ENCODE results near the gene USP6NL.

Gene USP6NL

GRCh38 chr10:11615396-11615795 is 3.9 kb upstream of the USP6NL start:
- no peak for DNase-seq

DNA sequence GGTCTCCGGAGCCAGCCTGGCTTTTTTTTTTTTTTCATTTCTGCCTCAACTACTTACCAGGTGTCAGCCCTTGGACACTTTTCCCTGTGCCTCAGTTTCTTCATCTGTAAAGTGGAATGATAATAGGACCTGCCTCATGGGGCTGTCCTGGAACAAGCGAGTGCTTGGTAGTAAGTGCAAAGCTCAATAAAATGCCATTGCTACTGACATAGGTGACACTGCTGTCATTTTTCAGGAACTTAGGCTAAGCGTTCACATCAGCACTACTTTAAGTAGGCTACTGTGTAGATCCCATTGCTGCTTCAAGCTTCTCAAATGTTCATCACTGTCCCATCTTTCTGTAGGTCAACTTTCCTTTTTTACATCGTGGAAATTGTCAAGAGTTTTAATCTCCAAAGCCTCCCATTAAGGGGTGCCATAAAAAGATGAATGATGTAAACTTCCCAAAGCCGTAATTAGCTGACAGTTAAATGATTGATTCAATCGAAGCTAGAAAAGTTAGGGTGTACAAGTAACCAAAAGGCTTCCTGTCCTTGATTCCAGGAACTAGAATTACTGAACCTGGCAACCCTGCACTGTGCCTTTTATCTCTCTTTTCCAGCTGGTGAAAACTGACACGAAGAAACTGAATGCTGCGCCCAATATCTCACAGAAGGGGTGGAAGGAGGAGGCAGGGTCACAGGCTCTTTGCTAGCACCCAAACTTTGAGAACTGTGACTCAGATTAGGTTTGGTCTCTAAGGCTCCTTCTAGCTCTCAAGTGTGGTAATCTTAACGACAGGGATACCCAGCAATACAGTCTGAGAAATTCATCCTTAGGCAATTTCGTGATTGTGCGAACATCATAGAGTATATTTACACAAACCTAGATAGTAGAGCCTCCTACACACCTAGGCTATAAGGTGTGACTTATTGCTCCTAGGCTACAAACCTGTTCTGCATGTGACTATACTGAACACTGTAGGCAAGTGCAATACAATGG is 861 bp upstream of the USP6NL start:
- DNase-seq, result peak; percentile 6

GRCh38 chr10:11610826-11611247 is 613 bp downstream of the USP6NL start:
- DNase-seq, result peak; percentile 11

DNA sequence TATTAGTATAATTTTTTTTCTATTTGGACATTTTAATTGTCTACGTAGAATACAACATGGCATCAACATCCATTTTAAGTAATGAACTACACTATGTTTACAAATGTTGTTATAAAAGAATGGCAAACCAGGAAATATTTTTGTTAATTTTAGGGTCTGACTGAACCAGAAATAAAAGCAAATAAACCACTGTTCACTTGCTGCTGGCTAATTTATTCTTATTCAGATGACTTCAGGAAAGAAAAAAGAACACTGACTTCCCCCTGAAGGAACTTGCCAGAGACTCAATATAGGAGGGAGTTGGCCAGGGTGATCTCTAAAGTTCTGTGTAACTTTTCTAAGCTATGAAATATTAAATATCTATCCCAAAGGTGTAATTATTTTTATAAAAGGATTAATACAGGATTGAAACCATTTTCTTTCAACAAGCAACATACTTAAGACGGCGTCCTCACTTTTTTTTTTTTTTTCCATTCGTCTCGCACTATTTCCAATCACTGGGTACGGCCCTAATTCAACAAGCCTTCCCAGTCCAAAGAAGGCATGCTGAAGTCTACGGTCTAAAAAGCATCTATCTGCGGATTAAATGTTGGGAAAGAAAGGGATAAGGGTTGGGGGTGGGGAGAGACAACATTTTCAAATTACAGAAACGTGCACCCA is 1.2 kb downstream of the USP6NL start:
- no peak for DNase-seq

DNA sequence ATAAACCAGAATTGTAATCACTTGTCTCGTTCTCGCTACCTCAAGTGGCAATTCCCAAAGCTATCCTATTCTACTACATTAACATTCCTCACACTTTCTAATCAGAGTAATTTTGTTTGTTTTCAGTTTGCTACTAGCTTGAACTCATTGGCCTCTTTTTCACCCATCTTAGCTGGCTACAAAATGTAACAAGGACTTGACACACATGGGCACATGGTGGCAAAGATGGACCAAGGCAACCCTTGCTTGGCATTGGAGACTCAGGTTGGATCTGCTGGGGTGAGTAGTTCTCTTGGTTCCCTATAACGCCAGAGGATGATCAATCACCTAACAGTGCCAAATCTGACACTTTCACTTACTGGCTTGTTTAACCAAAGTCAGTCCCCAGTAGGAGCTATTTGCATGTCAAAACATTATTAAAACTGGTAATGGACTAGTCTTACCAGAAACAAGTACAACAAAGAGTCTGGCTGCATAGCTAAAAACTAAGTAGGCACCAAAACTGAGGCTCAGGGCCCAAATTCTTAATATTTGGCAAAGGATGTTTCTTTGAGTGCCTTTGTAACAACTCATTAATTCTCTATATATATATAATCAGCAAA is 1.9 kb downstream of the USP6NL start:
- no peak for DNase-seq

GRCh38 chr10:11609052-11609451 is 2.4 kb downstream of the USP6NL start:
- no peak for DNase-seq

GRCh38 chr10:11608159-11609013 is 3.1 kb downstream of the USP6NL start:
- no peak for DNase-seq

DNA sequence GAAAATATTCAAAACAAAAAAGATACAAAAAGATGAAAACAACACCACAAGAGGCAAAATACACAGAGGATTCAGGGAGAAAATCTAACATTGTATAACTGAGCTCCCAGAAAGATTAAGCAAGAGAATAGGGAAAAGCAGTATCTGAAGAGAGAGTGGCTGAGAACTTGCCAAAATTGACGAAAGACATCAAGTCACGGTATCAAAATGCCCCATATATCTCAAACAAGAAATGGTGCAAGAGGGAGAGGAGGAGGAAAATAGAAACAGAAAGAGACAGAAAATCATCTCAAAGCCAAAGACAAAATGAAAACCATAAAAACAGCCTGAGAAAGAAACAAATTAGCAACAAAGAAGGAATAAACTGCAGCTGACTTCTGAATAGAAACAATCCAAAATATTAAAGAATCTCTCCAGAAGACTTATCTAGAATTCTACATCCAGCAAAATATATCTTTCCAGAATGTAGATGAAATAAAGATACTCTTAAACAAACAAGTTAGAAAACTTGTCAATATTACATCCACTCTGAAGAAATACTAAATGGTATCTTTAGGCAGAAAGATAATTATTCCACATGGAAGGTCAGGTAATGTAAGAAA is 5.5 kb downstream of the USP6NL start:
- DNase-seq, result no peak

DNA sequence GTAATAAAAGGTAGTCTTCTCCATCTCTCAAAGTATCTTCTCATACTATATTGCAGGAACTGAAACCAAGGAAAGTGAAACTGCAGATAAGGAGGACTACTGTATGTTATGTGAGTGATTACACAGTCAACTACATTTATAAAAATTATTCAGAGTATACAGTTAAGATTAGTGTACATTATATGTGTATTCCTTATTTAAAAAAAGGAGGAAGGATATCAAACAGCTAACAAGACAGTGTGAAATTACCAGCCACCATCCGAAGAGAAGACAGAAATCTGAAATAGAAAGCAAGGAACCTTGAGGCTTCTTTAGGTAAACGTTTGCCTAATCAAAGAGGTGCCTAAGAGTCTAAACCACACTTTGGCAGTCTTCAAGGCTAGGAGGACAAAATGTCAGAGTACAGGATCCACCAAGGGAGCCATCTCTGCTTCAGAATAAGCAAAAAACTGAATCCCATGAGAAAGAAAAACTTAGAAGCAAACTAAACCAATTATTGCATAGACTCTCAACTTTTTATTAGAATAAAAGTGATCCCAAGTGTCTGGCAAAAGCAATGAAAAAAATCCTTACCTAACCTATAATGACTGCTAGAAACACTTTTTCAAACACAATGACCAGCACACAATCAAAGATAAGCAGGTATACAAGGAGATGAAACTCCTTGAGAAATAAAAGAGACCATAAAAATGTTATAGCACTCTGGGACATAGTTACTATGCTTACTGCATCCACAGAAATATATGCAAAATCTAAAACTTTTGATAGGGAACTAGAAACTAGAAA is 6.4 kb downstream of the USP6NL start:
- DNase-seq, result no peak

DNA sequence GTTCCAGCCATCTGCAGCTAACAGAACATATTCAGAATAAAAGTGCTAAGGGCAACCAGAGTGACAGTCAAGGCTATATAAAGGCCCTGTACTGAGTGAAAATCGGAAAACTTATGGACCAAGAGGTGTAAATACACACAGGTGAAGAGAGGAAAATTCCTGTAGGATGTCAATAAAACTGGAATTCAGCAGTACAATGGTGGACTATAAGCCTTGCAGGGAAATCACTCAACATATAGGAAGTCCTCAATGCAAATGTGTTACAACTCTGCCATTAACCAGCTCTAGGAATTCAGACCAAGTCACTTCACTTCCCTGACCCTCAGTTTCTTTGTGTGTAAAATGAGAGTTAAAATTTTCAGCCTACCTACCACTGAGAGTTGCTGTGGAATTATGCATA is 7.7 kb downstream of the USP6NL start:
- no peak for DNase-seq

DNA sequence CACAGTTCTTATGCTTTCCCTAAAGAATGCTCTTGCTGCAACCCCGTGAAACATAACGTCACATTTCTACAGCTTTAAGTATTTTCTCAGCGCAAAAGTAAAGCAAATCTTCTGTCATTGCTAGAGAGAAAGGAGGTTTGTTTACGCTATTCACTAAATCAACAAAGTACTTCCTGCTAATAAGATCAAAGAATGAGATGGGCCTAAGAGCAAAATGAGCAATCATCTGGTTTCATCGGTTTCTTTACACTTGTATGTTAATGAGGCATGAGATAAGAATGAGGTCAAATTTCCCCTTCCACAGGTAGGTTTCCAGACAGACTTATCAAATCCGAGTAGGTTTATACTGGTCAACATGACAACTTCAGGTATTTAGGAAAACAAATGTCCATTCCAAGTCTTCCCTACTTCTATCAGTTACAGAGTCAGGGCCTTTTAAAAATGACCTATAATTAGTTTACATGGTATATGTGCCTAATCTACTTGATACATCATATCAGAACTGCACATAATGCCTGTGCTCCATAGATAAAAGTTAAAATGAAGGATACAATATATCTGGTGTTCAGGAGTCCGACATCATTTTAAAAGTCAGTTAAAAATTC is 8.4 kb downstream of the USP6NL start:
- DNase-seq, result no peak

GRCh38 chr10:11602358-11602757 is 9.1 kb downstream of the USP6NL start:
- DNase-seq, result no peak

- no peak for DNase-seq
These were observed 9.8 kb downstream of the USP6NL start for GRCh38 chr10:11601670-11602069.

GRCh38 chr10:11600280-11600679 is 11.2 kb downstream of the USP6NL start:
- DNase-seq, result no peak

DNA sequence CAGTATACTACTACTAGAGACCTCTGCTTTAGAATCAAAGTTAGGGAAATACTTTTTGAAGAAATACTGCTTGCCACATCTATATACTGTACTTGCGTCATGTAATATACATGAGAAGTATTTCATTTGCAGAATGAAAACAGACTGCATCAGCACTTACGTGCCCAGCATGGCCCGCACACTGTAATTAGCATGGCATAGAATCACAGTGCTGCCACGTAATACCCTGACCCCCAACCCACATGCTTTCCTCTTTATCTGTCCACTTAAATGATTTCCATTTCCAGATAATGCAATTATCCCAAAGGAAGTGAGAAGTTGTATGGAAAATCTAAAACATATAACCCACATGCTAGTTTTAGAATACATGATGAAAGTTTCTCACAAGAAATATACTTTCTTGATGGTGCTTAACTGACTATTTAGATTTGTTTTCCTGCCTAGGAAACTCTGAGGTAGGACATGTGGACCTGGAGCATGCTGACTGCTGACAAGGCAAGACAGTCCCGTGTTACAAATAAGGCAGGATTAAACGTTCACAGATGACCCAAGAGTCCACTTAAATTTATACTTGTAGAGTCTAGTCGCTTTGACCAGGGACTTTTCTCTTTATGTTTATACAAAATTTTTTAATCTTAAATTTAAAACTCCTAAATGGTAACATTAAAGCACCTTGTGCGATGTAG is 12.6 kb downstream of the USP6NL start:
- DNase-seq, result no peak

DNA sequence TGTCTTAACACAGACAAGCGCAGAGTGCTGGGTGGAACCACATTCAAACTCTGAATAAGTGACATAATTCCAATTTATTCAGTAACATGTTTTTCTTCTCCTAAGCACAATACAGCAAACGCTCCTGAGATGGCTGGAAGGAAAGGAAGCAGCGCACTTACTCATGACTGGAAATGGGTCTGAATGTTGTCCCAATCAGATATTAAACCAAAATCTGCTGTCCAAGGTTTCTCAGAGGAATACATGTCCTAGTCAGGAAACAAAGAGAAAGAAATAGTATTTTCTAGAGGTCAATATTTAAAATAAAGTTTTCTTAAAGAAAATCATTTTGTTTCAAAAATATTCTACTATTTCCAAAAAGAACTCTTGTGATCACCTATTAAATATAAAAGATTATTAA is 14.0 kb downstream of the USP6NL start:
- no peak for DNase-seq

- DNase-seq, result no peak
These were observed 16.1 kb downstream of the USP6NL start for GRCh38 chr10:11595395-11595692.

- peak; percentile 27 for DNase-seq
These were observed 16.7 kb downstream of the USP6NL start for GRCh38 chr10:11594589-11595394.

GRCh38 chr10:11593612-11594011 is 17.8 kb downstream of the USP6NL start:
- DNase-seq, result no peak

GRCh38 chr10:11589738-11590137 is 21.7 kb downstream of the USP6NL start:
- DNase-seq, result no peak
